NCI-H82 treated with DMSO at 0.1 percent for 48 hours (cell line): Measurements from ENCODE around the gene FTCDNL1.

Experiments used
- DNase-seq: peaks from one replicate; lab custom pipeline; 2025; ENCODE audit not compliant: unreplicated experiment; lab: John Stamatoyannopoulos, UW

Gene FTCDNL1

DNA sequence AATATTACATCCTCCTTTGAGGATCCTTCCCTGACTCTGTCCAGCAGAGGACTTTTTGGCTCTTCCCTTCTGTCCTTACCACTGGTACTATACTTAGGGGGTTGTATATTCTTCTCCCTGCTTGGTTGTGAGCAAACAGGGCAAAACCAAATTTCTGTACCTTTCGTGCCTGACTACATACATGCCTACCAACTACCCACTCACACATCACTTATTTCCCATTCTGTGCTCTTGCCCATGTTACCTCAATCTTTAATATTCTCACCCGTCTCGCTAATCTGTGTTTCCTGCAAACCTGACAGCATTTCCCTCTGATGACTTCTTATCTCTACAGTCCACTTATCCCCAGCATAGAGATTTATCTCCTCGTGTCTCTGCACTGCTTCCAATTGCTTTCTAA lies 58.6 kb downstream of the FTCDNL1 start:
- DNase-seq = no peak

DNA sequence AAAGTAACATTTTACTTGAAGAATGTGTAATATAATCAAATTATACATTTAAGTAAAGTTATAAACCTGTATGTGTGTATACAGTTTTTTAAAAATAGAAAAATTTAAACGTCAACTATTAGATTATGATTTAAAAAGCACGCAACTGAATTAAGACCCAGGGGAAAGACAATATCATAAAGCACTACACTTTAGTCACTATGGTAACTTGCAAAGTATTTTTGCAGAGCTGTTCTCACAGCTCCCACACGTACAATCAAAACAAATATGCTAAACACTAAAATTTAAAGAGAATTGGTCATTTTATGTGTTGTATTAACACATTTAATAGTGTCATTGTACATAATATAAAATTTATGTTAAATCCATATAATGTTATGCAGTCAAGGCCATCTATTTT lies 59.7 kb downstream of the FTCDNL1 start:
- DNase-seq = no peak

DNA sequence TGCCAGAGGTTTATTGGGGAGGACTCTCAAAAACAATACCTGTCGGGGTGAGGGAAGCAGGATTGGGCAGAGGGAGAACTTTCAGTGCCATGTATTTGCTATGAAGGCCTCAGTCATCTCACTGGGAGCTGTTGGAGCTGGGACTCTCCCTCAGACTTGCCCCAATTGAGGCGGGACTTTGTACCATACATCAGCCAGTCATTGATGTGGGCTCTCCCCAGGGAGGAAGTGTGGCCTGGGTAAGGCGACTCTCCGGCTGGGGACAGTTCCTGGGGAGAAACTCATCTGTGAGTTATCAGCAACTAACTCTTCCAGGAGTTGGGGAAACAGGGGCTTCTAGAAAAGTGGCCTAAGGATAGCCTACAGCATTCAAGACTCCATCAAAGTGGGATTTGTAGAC lies 66.5 kb downstream of the FTCDNL1 start:
- DNase-seq = no peak

DNA sequence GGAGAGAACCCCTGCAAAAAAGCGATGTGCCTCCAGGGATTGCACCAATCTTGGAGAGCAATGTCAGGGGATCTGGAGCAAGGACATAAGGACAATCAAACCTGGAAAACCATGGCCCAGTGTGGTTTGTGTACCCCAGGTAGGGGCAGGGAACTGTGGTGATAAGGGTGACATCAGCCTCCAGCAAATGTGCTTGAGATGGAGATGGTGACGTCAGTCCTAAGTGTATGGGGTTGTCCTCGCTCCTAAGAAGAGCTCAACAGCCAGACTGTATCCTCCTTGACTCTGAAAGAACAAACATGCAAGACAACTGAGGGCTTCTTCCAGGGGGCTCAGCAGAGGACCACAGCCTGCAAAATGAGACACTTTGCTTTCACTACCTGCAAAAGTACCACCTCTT lies 71.4 kb downstream of the FTCDNL1 start:
- no peak for DNase-seq

DNA sequence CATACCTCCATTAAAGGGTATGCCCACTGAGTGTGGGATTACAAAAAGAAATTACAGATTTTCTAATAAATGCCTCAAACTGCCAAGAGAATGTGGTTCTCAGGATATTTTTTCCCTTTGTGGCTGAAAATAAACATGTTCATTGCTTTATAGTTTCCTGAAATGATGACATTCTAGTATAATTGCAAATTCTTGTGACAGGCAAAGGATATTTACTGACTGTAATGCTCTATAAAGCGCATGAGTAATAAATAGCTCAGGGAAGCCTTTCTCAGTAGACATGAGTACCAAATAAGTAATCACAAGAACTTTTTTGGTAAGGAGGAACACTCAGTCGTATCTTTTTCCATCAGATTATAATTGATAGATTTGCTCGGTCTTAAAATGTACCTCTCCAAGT lies 72.3 kb downstream of the FTCDNL1 start:
- no peak for DNase-seq

DNA sequence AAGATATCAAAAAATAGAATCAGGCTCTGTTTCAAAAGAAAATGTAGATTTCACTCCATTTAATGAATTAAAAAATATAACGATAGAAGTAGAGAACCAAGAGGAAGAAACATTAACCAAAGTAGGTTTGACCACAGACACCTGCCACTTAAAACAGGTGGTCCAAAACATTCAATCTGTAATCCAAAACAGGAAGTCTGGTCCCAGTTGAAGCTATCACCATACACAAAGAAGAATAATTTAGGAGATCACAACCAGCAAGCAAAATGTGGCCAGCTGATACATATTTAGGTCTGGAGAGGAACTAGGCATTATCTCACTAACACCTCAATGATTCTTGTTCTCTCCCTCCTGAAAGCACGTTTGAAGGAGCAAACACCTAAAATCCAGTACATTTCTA lies 73.1 kb downstream of the FTCDNL1 start:
- DNase-seq = no peak

DNA sequence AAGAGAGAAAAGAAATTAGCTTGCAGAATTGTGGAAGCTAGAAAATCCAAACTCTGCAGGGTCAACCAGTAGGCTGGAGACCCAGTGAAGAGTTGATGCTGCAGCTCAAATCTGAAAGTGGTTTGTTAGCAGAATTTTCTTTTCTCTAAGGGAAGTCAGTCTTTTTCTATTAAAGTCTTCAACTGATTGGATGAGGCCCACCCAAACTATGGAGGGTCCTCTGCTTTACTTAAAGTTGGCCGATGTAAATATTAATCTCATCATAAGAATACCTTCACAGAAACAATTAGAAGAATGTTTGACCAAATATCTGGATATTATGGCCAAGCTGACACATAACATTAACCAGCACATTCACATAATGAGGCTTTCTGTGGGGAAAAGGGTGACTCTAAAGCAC lies 73.7 kb downstream of the FTCDNL1 start:
- DNase-seq = no peak

DNA sequence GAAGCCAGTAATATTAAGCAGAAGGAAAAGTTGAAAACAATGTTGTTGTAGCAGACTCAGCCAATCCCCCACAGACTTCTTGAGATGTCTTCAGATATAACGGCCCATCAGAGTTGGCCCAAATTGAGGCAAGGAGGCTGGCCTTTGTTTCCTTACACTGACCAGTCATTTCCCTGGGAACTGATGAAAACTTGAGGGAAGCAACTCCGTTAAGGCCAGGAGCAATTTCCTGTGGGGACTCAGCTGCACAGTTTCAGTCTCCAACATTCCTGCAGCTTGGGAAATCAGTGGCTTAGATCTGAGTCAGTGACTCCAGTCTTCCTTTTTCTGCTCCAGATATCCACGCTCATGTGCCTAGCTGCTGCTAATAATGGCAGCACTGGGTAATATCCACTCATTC lies 75.7 kb downstream of the FTCDNL1 start:
- DNase-seq = no peak

DNA sequence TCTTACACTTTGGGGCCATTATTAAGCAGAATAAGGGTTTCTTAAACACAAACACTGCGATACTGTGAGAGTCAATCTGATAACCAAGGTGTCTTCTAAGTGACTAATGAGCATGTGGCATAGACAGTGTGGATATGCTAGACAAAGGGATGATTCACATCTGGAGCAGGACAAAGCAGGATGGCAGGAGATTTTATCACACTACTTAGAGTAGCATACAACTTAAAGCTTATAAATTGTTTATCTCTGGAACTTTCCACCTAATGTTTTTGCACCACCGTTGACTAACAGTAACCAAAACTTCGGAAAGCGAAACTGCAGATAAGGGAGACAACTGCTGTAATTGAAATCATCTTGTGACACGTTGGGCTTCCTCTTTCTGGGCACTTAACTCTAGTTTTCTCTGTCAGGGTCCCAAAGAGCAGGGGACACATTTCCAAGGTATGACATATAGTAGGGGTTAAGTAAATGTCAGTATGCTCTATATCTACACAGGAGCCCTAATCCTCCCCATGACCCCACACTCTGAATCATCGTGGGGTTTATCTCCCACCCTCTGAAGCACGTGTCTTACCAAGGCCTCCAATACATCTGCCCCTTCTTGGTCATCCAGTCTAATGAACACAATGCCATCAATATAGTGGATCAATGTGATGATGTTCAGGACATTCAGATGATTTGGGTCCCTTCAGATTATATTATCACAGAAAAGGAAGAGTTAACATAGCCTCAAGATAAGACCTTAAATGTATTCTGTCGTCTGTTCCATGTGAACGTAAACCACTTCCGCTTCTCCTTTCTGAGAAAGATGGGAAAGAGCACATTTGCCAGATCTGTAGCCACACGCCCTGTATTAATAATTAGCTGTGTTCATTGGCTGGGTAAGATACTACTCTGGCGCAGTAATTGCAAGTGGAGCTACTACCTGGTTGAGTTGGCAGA lies 78.7 kb downstream of the FTCDNL1 start:
- DNase-seq = no peak

DNA sequence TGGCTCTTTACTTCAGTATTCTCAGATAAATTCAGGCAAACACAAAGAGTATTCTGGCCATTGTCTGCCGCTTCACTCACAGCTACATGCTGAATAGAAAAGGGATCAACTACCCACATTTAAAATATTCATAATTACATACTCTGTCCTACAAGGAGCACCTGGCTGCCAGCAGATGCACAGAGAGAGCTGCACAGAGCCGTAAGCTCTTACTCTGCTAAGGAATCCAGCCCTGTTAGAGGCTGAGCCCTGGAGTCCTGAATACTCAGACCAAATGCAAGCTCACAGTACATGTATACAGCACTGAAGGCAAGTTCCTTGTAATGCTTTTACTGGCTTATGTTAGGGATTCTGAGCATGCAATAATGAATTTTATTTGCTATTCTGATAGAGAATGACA lies 80.3 kb downstream of the FTCDNL1 start:
- DNase-seq = no peak

DNA sequence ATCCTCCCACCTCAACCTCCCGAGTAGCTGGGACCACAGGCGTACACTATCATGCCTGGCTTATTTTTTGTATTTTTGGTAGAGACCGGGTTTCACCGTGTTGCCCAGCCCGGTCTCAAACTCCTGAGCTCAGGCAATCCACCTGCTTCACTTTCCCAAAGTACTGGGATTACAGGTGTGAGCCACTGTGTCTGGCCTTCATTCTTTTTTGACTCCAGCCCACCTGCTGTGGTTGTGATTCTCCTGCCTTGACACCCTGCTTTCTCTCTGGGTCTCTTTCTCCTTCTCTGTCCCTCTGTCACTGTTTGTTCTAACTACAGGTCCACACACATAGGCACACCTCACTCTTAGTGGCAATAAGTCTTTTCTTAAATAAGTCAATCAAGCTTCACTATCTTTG lies 85.3 kb downstream of the FTCDNL1 start:
- DNase-seq = no peak

DNA sequence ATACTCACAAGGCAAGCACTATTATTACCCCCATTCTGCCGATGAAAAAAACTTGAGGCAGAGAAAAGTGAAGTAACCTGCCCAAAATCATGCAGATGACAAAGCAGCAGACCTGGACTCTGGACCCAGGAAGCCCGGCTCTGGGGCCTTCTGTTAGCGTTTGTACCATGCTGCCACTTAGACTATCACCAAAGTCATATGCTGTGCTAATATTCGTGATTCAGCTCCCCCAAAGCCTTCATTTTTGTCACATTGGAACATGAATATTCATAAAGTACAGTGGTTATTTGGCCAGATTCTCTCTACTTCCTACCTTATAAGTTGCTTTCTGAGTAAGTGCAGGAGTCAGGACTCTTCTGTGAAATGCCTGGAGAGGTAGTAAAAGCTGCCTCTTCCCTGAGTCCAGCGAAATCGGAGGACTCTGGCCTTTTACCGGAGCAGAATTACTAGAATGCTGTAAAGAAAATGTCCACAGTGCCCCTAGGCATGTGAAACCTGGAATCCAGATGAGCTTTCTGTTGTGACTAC lies 86.7 kb downstream of the FTCDNL1 start:
- DNase-seq = no peak

DNA sequence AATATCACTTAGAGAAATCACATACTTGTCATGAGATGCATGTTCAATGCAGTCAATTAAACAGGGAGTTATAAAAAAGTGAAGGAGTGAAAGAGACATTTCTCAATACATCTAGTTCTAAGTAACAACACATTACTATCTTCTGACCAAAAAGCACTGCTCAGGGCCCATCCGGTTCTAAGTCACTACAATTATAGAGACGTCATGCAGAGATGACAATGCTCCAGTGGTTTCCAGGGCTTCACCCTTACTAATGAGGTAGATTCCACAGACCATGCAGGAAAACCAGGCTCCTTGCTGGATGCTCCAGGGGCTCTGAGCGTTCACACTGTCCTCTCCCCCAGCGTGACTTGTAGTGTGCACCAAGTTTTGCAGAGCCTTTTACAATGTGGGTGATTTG lies 88.0 kb downstream of the FTCDNL1 start:
- DNase-seq = no peak

DNA sequence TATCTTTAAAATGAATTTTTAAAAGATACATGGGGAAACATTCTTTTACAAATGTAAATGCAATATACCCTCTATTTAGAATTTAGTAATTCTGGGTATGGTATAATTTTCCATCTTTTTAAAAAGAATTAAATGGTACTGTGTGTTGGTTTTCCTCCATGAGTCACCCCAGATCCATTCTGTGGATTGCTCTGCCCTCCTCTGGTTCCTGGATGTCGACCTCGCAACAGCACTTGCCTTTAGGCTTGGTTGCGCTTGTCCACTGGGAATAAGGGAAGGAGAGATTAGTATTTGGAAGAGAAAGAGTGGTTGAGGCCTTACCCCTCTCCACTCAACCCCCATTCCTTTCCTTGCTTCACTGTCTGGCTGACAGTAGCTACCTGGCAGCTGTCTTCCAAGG lies 90.4 kb downstream of the FTCDNL1 start:
- no peak for DNase-seq

DNA sequence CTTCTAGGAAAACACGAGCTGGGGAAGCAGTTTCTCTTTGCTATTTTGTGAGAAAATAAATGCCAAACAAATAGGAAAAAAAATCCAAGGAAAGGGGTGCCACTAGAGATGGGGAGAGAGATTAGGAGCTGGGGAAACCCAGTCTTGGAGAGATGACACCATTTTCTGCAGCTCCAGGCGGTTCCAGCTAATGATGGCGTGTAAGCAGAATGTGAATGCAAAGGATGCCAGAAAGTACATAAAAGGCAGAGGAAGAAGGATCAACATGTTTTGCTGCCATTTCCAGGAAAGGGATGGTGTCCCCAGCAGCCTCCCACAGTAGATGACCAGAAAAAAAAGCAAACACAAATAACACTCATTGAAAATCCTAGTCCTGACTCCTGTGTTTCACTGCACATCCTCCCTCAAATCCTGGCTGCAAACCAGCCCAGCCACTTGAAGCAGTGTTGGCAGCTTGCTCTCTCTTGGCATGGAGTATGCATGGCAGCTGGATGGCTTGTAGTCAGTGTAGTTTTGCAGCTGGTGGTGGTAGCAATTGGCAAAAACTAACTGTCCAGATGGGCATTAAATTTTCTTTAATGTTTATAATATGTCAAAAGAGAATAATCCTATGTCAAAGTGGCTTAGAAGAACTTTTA lies 93.6 kb downstream of the FTCDNL1 start:
- DNase-seq = no peak

DNA sequence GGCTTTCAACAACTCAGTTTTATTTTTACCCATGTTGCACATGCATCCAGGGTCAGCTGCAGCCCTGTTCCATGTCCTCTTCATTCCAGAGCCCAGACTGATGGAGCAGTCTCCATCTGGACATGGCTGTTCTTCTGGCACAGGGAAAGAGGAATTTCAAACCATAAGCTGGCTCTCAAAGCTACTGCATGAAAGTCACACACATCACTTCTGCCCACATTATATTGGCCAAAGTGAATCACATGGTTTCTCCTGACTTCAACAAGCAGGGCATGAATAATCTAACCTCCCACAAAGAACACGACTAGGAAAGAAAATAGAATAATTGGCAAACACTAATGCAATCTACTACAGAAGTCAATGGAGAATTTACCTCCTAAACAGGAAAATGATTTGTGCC lies 94.2 kb downstream of the FTCDNL1 start:
- DNase-seq = no peak

DNA sequence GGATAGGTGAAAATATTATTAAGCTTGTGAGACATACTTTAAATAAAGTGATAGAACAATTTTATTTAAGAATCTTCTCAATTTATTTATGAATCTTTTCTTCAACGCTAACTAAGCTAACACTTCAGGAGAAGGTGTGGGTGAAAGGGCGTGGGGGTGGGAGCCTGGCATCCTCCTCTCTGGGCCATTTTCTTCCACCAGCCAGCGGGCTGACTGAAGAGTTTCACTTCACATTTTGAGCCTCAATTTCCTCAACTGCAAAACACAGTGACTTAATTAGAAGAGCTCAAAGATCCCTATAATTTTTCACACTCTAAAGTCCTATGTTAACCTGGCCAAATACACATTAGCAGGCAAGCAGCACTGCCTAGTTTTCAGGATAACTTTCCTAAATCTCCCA lies 94.8 kb downstream of the FTCDNL1 start:
- DNase-seq = no peak

DNA sequence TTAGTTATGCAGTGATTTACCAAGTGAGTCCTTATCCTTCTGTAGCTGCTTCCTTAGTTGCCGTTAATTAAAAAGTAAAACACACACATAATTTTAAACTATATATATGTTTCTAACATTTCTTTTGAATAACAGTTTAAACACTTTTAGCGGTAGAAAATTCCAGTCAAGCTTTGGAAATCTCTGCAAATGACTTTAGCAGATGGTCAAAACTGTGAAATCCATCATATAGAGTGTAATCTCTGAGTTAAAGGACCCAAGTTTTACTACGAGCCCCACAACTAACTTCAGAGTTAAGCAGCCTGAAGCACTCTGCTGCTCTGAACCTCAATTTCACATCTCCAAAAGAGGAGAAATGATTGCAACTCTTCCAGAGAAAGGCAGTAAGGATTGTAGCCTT lies 96.2 kb downstream of the FTCDNL1 start:
- DNase-seq = no peak

DNA sequence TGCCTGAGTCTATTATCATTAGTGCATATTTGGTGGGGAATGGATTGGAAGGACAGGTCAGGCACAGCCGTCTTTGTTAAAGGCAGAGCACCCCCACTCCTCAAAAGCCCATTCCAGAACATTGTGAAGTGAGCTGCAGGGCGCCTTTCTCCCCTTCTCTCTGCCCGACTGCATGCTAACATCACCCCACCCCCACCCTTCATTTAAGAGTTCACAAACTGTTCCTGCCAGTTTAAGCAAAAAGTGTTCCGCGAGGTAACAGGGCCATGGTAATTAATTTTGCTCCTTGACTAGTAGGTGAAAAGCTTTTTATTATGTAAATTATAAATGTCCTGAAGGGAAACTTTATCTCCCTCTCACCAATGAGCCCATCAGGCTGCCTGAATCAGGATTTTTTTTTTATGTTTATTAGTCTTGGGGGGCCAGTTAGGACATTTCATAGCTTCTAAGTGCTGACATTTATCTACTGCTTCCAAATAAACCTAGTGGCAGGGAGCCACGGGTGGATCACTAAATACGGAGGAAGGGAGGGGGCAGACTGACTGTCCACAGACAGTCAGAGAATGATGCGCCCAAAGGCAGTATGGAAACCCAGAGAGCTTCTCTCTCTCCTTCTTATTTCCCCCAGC lies 99.4 kb downstream of the FTCDNL1 start:
- no peak for DNase-seq

DNA sequence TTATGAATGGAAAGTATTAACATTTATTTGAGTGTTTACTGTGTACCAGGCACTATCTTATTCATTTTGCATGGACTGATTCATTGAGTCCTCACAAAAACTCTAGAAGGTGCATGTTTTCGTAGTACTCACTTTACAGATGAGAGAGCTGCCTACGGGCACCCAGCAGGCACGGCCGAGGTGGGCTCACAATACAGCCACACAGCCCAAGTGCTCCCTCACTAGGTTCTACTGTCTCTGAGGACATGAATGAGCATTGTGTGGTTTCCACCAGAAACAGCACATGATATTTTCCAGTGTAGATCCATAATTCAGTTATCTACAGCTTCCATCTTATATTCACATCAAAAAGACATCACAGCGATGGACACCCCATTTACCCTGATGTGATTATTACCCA lies 101.4 kb downstream of the FTCDNL1 start:
- no peak for DNase-seq

DNA sequence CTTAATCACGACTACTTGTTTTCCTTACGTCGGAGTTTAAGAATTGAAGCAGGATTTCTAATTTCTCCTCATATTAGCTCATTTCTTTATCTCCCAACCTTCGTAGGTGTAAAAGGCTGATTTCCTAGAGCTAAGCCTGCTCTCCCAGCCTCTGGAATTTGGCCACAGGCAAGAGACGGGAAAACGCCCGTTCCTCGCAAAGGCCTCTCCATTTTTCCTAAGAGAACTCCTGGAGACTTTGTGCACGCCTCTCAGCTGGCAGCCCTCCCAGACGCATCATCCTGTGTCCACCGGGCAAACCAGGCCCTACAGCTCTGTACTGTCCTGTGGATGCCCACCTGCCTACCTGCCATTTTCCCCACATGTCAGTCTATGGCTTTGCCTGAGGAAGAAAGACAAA lies 106.3 kb downstream of the FTCDNL1 start:
- no peak for DNase-seq

DNA sequence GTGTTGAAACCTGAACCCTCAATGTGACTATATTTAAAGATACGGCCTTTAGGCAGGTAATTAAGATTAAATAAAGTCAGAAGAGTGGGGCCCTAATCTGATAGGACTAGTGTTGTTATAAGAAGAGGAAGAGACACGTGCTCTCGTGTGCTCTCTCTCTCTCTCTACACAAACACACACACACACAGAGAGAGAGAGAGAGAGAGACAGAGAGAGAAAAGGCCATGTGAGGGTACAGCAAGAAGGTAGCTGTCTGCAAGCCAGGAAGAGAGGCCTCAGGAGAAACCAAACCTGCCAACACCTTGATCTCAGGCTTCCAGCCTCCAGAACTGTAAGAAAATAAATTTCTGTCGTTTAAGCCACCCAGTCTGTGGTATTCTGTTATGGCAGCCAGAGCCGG lies 106.7 kb downstream of the FTCDNL1 start:
- DNase-seq = no peak
